KMS-11 (cell line): Measurements from ENCODE around the gene DDX11.
"Not testable (repeated sequence)": the region's sequence is repeated elsewhere in the genome, so short reads cannot be mapped to it uniquely, and the experiment has no call there.

Experiments used
- H2AFZ ChIP-seq: fragments of 200-600 bp; sonication (generic); 2 replicates; pipeline ENCODE4 v1.6.1; 2016; ENCODE audit warnings: antibody characterized with exemption, mixed run types, low read depth
- H3K27ac ChIP-seq: fragments of 200-600 bp; sonication (generic); 2 replicates; pipeline ENCODE4 v1.6.1; 2016; ENCODE audit warnings: mild to moderate bottlenecking, mixed run types
- H3K27me3 ChIP-seq: fragments of 200-600 bp; sonication (generic); 2 replicates; pipeline ENCODE4 v1.6.1; 2017; ENCODE audit warnings: mild to moderate bottlenecking, low read depth, mixed run types, moderate library complexity; ENCODE audit not compliant: insufficient read depth
- H3K36me3 ChIP-seq: fragments of 200-600 bp; sonication (generic); 2 replicates; pipeline ENCODE4 v1.6.1; 2017; ENCODE audit warnings: mild to moderate bottlenecking, mixed run types; ENCODE audit not compliant: insufficient read depth
- H3K4me1 ChIP-seq: fragments of 200-600 bp; sonication (generic); 2 replicates; pipeline ENCODE4 v1.6.1; 2016; ENCODE audit warnings: mild to moderate bottlenecking, low read depth, mixed run types; ENCODE audit not compliant: poor library complexity, severe bottlenecking
- H3K4me2 ChIP-seq: fragments of 200-600 bp; sonication (generic); 2 replicates; pipeline ENCODE4 v1.7.0; 2016; ENCODE audit warnings: mild to moderate bottlenecking, mixed run types
- H3K4me3 ChIP-seq: fragments of 200-600 bp; sonication (generic); IDR thresholded peaks from 2 replicates; pipeline ENCODE4 v1.6.1; 2017; ENCODE audit warnings: low read depth, low read length, mixed read lengths; ENCODE audit not compliant: insufficient read depth
- H3K79me2 ChIP-seq: fragments of 200-600 bp; sonication (generic); 2 replicates; pipeline ENCODE4 v1.6.1; 2016; ENCODE audit warnings: low read depth, mixed run types; ENCODE audit not compliant: insufficient read depth
- H3K9ac ChIP-seq: fragments of 200-600 bp; sonication (generic); 2 replicates; pipeline ENCODE4 v1.6.1; 2016; ENCODE audit warnings: mild to moderate bottlenecking, mixed run types
- H4K20me1 ChIP-seq: fragments of 200-600 bp; sonication (generic); 2 replicates; pipeline ENCODE4 v1.6.1; 2016; ENCODE audit warnings: mild to moderate bottlenecking, mixed run types; ENCODE audit not compliant: insufficient read depth
- TF ChIP-seq, protein P1 (sequence below): fragments of 200-600 bp; sonication (generic); conservative IDR thresholded peaks from 2 replicates; pipeline ENCODE4 v1.6.1; 2017; ENCODE audit warnings: low read depth, mild to moderate bottlenecking, antibody characterized with exemption, low read length, moderate library complexity, mixed read lengths

DDX11 gene

DNA sequence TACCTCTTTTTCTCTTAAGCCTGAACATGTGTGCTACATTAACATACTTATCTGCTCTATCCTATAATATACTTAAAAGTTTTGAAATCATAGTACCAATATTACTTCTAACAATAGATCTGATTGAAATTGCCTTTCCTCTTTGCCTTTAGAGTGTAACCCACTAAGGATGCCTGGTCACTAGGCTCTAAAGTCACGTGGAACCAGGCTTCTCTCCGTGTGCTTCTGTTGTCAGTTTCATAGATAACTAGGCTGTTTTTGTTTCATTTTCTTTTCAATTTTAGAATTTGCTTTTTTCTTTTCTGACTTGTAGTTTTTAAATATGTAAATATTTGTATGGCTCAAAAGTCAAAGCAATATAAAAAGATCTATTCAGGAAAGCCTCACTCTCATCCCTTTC, 25.8 kb downstream of the DDX11 start:
- H3K4me2 ChIP-seq, H3K4me3 ChIP-seq: not testable (repeated sequence)

DNA sequence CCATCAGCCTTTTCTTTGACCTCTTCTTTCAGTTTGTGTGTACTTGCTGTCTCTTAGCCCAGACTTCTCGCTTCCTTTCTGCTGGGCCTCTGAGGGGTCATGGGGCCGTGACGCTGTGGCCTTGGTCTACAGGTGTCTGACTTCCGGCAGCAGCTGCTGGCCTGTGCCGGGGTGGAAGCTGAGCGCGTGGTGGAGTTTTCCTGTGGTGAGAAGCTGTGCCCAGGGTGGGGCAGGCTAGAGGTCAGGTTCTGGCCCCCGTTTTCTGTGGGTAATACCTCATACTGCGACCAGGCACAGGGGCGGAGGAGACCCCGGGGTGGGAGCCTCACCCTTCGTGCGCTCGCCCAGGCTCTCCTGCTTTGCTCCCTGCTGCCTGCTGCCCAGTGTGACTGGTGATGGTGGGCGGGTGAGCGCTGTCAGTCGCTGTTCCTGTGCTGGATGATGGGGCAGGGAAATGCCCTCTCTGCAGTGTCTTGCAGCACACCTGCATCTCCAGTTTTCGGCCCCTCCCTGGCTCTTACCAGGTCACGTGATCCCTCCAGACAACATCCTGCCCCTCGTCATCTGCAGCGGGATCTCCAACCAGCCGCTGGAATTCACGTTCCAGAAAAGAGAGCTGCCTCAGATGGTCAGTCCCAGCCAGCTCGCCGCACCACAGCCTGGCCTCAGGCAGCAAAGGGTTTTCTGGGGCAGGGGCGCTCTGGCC, 27.0 kb downstream of the DDX11 start:
- H3K9ac ChIP-seq, H3K79me2 ChIP-seq, H3K27ac ChIP-seq, H2AFZ ChIP-seq, H3K27me3 ChIP-seq, H4K20me1 ChIP-seq, H3K4me2 ChIP-seq, H3K4me3 ChIP-seq, H3K36me3 ChIP-seq: not testable (repeated sequence)
- peaks cover 13% of the 10 kb centered on the region for H3K4me1 ChIP-seq

More for the DNA sequence above, 25.8 kb downstream of the DDX11 start:
- not testable (repeated sequence) for H4K20me1 ChIP-seq, H3K27me3 ChIP-seq, H3K36me3 ChIP-seq, H3K9ac ChIP-seq, H3K27ac ChIP-seq, H3K79me2 ChIP-seq, H2AFZ ChIP-seq
- peaks cover 23% of the 10 kb centered on the region for H3K4me1 ChIP-seq

DNA sequence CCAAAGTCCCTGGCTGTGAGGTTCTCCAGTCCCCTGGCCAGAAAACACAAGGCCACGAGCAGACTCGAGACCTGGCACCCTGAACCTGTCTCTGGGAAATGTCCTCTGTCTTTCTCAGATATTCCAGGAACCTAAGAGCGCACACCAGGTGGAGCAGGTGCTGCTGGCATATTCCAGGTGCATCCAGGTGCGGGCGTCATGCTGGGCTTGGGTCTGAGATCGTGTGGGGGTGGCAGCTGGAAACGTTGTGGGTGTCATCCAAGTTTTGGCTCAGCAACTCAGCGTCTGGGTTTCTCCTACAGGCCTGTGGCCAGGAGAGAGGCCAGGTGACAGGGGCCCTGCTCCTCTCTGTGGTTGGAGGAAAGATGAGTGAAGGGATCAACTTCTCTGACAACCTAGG, 28.5 kb downstream of the DDX11 start:
- not testable (repeated sequence) for H3K9ac ChIP-seq, H3K4me3 ChIP-seq, H3K79me2 ChIP-seq, H3K27ac ChIP-seq, H3K27me3 ChIP-seq, H4K20me1 ChIP-seq, H2AFZ ChIP-seq, H3K4me1 ChIP-seq, H3K36me3 ChIP-seq, H3K4me2 ChIP-seq

DNA sequence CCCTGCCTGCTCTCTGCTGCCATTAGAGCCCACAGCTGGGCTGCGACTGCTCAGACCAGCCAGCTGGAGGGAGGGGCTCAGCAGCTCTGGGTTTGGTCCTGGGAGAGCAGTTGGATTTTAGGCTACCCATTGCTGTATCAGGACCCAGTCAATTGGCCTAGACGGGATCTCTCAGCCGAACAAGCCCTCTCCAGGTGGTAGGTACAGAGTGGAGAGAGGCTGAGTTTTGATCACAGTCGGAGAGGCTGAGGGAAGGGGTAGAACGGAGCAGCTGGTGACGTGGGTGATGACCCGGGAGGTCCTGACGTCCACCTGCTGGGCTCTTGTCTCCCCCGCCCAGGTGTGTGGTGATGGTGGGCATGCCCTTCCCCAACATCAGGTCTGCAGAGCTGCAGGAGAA, 28.9 kb downstream of the DDX11 start:
- not testable (repeated sequence) for H3K4me1 ChIP-seq, H3K27me3 ChIP-seq, H3K4me3 ChIP-seq, H2AFZ ChIP-seq, H3K79me2 ChIP-seq, H3K4me2 ChIP-seq, H3K27ac ChIP-seq, H3K9ac ChIP-seq, H4K20me1 ChIP-seq, H3K36me3 ChIP-seq

DNA sequence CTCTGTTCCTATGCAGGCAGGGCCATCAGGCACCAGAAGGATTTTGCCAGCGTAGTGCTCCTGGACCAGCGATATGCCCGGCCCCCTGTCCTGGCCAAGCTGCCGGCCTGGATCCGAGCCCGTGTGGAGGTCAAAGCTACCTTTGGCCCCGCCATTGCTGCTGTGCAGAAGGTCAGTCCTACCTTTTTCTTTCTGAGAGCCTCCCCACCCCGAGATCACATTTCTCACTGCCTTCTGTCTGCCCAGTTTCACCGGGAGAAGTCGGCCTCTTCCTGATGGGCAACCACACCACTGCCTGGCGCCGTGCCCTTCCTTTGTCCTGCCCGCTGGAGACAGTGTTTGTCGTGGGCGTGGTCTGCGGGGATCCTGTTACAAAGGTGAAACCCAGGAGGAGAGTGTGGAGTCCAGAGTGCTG, 29.9 kb downstream of the DDX11 start:
- H3K4me2 ChIP-seq, H3K27ac ChIP-seq, H3K4me3 ChIP-seq: not testable (repeated sequence)

DNA sequence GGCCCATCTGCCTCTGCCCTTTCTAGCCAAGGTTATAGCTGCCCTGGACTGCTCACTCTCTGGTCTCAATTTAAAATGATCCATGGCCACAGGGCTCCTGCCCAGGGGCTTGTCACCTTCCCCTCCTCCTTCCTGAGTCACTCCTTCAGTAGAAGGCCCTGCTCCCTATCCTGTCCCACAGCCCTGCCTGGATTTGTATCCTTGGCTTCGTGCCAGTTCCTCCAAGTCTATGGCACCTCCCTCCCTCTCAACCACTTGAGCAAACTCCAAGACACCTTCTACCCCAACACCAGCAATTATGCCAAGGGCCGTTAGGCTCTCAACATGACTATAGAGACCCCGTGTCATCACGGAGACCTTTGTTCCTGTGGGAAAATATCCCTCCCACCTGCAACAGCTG, 30.6 kb downstream of the DDX11 start:
- H3K79me2 ChIP-seq, H3K36me3 ChIP-seq, H3K4me2 ChIP-seq, H3K27ac ChIP-seq, H3K4me1 ChIP-seq, H3K9ac ChIP-seq, H2AFZ ChIP-seq, H3K27me3 ChIP-seq, H4K20me1 ChIP-seq, H3K4me3 ChIP-seq: not testable (repeated sequence)

More for the DNA sequence above, 29.9 kb downstream of the DDX11 start:
- H3K79me2 ChIP-seq, H4K20me1 ChIP-seq, H3K4me1 ChIP-seq, H3K27me3 ChIP-seq, H2AFZ ChIP-seq, H3K9ac ChIP-seq, H3K36me3 ChIP-seq: not testable (repeated sequence)

DNA sequence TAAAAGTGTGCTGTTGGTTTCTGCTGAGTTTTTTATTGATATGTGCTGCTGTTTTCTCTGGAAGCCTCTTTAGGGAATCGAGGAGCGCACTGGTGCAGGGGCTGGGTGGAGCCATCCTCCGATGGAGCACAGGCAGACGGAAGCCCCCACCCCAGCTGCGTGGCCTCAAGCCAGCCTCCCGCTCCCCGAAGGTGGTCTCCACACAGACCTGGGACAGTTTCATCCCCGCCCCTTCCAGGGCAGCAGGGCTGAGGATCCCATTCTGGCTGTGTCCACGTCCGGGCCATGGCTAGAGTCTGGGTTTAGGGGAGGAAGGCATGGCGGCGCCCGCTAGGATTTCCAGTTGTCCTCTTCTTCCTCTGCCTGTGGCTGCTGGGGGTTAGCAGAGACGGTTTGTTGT, 31.1 kb downstream of the DDX11 start:
- H3K36me3 ChIP-seq, H3K4me2 ChIP-seq, H2AFZ ChIP-seq, H3K4me1 ChIP-seq, H3K27me3 ChIP-seq, H3K9ac ChIP-seq, H3K27ac ChIP-seq, H3K79me2 ChIP-seq, H3K4me3 ChIP-seq, H4K20me1 ChIP-seq: not testable (repeated sequence)

DNA sequence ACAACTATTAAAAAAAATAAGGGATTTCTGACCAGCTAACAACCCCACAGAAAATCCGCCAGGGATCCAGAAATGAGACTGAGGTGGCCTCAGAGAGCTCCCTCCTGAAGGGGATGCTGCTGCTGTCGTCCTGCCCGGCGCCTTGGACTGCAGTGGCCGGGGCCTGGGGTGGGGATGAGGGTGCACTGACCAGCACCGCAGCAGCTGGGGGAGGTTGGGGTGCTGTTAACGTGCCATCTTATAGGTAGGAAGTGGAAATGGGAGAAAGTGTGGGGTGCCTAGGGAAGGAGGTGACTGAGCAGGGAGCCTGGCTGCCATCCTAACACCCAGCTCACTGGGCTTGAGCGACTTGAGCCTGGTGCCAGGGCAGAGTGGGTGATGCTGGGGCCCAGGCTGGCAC, 32.0 kb downstream of the DDX11 start:
- Histone ChIP-seq H3K9ac (no peak overlapping the region), H3K4me3 (no peak overlapping the region), H3K4me2 (no peak overlapping the region), H3K27ac (no peak overlapping the region), H4K20me1 (no peaks in the 10 kb centered on the region), H3K27me3 (no peaks in the 10 kb centered on the region), H3K36me3 (no peaks in the 10 kb centered on the region), H3K79me2 (no peaks in the 10 kb centered on the region), H2AFZ (no peak overlapping the region), H3K4me1 (no peaks in the 10 kb centered on the region)
- TF ChIP-seq, protein P1, sequence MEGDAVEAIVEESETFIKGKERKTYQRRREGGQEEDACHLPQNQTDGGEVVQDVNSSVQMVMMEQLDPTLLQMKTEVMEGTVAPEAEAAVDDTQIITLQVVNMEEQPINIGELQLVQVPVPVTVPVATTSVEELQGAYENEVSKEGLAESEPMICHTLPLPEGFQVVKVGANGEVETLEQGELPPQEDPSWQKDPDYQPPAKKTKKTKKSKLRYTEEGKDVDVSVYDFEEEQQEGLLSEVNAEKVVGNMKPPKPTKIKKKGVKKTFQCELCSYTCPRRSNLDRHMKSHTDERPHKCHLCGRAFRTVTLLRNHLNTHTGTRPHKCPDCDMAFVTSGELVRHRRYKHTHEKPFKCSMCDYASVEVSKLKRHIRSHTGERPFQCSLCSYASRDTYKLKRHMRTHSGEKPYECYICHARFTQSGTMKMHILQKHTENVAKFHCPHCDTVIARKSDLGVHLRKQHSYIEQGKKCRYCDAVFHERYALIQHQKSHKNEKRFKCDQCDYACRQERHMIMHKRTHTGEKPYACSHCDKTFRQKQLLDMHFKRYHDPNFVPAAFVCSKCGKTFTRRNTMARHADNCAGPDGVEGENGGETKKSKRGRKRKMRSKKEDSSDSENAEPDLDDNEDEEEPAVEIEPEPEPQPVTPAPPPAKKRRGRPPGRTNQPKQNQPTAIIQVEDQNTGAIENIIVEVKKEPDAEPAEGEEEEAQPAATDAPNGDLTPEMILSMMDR: no peak
